ENCODE results near the gene TMEM239.
A peak's percentile ranks its signal among the peaks of the same experiment; 100 is the strongest.

Gene TMEM239

DNA sequence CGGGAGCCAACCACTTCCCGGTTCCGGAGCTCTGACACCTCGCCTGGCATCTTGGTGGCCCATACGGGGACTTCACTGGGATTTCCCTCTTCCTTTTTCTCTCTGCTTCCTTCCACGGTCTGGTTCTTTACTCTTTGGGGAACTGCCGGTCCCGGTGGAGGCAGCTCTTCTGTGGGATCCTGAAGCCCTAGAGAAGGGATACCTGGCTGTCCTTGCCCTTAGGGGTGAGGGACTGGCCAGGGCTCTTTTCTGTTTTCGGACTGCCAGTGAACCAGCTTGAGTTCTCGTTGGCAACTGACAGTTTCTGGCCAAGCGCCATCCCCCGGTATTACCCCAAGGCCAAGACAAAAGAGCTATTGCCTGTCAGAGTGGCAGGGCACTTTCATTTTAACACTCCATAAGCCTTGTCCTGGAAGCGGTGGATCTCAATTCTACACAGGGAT, 14.9 kb upstream of the TMEM239 start:
- no peaks in the 10 kb centered on the region for H3K9me3 Mint-ChIP-seq
- H3K4me3 Mint-ChIP-seq = peak overlapping the region; percentile 94 to 96 (median 96)
- peak overlapping the region; percentile 94 to 98 (median 94) for H3K27ac Mint-ChIP-seq
- H3K36me3 Mint-ChIP-seq (ENCODE audit: low read depth) = peaks cover 26% of the 10 kb centered on the region
- H3K4me1 Mint-ChIP-seq = peaks cover 30% of the 10 kb centered on the region
- TF ChIP-seq, protein P1, sequence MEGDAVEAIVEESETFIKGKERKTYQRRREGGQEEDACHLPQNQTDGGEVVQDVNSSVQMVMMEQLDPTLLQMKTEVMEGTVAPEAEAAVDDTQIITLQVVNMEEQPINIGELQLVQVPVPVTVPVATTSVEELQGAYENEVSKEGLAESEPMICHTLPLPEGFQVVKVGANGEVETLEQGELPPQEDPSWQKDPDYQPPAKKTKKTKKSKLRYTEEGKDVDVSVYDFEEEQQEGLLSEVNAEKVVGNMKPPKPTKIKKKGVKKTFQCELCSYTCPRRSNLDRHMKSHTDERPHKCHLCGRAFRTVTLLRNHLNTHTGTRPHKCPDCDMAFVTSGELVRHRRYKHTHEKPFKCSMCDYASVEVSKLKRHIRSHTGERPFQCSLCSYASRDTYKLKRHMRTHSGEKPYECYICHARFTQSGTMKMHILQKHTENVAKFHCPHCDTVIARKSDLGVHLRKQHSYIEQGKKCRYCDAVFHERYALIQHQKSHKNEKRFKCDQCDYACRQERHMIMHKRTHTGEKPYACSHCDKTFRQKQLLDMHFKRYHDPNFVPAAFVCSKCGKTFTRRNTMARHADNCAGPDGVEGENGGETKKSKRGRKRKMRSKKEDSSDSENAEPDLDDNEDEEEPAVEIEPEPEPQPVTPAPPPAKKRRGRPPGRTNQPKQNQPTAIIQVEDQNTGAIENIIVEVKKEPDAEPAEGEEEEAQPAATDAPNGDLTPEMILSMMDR (IDR thresholded peaks at IDR 0.05; ENCODE audit: unreplicated experiment in 3 of 3) = no peak
- peaks cover 42% of the 10 kb centered on the region for H3K27me3 Mint-ChIP-seq (ENCODE audit: low read depth)

DNA sequence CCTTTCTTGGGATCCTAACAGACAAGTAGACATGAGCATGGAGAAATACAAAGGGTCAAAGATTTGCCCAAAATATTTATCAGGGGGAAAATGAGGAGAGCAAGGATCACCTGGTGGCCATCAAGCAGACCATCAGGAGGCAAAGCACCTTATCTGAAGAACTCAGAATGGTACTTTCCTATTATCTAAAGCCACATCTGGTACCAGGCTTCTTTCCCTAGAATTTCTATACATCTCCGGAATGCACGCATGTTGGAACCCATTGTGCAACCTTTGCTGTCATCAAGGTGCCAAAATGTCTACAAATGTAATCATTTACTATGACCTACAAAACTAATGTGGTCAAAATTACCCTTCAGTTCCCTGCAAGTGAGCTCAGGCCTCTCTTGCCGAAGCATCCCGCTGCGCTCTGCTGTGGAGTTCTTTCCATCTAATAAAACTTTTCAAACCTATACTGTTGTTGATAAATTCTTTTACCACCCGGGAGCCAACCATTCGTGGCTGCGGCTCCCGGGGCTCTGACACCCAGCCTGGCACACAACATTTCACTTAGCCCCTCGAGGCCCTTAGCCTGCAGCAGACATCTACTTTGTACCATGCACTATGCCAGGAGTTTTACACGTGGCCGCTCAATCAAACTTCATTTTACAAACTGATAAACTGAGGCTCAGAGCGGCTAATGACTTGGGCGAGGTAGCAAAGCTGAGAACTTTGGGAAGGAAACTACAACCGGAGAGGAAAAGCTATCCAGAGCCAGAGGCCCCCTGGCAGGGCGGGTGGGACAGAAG, 11.9 kb upstream of the TMEM239 start:
- Mint-ChIP-seq H3K4me3 (peak overlapping the region; percentile 41 to 53 (median 45)), H3K4me1 (peaks cover 32% of the 10 kb centered on the region), H3K36me3 (ENCODE audit: low read depth) (peaks cover under 1% of the 10 kb centered on the region), H3K9me3 (peaks cover 4% of the 10 kb centered on the region), H3K27ac (peak overlapping the region; percentile 30 to 75 (median 67)), H3K27me3 (ENCODE audit: low read depth) (peaks cover 61% of the 10 kb centered on the region)
- TF ChIP-seq, protein P1 (IDR thresholded peaks at IDR 0.05; ENCODE audit: unreplicated experiment in 3 of 3) = no peak

DNA sequence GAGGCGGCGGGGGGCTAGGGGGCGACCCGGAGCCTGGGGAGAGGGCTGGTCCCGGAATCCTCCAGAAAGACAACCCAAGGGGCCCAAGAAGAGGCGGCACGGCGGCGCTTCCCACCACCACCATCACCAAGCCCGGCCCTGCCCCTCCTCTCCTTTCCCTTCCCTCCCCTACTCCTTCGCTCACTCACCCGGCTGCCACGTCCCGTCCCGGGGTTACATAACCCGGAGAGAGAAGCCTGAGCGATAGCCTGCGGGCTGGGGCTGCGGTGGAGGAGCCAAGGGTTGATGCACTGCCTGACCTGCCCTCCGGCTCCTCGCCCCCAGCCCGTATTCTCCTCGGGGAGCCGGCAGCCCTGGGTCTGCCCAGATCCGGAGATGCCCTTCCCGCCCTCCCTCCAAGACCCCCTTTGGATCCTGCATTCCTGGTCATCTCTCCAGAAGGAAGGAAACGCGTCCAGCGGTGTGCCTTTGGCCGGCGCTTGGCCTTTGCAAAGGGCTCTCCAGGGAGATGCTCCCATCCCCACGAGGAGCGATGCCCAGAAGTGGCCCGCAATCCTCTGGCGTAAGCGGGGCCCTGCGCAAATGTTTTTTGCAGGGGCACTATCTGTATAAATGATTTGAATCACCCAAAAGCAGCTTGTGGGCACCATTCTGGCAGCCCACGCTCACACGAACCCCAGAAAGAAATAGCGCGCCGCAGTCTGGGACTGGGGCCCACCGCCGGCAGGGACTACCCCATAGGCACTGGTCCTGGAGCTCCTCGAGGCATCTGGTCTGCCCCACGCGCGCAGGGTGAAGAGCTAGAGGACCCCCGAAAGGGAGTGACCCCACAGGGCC, 11.1 kb upstream of the TMEM239 start:
- TF ChIP-seq, protein P1 (IDR thresholded peaks at IDR 0.05; ENCODE audit: unreplicated experiment in 3 of 3) = no peak
- H3K9me3 Mint-ChIP-seq = peaks cover 4% of the 10 kb centered on the region
- H3K4me3 Mint-ChIP-seq = peak overlapping the region in 2 of 3 experiments; percentile 11 to 54
- H3K27ac Mint-ChIP-seq = peak overlapping the region in 1 of 3 experiments; percentile 75
- no peaks in the 10 kb centered on the region for H3K36me3 Mint-ChIP-seq (ENCODE audit: low read depth)
- H3K4me1 Mint-ChIP-seq = peaks cover 25% of the 10 kb centered on the region
- peaks cover 61% of the 10 kb centered on the region for H3K27me3 Mint-ChIP-seq (ENCODE audit: low read depth)

DNA sequence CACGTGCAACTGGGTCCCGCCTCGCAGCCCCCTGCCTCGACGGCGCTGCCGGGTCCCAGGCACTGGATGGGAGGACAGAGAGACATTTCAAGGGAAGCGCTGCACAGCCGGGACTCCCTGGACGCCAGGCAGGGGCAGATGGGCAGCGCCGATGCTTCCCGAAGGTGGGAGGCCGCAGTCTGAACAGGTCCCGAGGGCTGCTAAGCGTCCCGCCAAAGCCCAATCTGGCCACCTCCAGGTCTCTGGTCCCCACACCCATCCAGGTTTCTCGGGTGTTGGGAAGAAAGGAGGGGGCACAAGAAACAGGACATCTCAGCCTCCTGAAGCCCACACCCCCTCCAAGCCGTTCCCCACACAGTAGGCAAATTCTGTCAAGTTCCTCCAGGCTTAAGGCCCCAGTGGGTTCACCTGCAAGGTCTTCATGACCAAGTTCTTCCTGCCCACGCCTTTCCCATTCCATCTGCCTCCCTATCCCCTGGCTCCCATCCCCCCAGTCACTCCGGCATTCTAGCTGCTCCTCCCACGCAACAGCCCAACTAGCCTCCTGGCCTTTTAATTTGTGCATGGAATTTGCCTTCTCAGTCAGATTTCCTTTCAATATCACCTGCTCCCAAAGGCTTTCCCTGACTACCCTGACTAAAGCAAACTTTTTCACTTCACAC, 10.3 kb upstream of the TMEM239 start:
- Mint-ChIP-seq H3K9me3 (peaks cover 5% of the 10 kb centered on the region), H3K36me3 (ENCODE audit: low read depth) (peaks cover under 1% of the 10 kb centered on the region), H3K27ac (peak overlapping the region; percentile 69 to 95 (median 77)), H3K27me3 (ENCODE audit: low read depth) (peaks cover 62% of the 10 kb centered on the region), H3K4me1 (peaks cover 22% of the 10 kb centered on the region), H3K4me3 (peak overlapping the region; percentile 0 to 9 (median 8))
- TF ChIP-seq, protein P1 (IDR thresholded peaks at IDR 0.05; ENCODE audit: unreplicated experiment in 3 of 3) = no peak

DNA sequence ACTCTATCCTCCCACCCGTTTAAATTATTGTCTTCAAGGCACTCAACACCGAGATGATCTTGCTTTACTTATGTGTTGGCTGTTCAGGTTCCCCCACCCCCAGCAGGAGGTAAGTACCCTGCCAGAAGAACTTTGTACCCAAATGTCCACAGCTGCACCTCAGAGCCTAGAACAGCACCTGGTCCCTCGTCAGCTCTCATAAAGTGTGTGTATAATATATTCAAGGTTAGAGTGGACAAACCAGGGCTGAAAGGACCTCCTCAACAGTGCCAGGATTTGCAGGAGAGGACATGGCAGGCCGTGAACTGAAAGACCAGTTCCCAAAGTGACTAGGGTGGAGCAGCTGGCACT, 9.8 kb upstream of the TMEM239 start:
- peaks cover 17% of the 10 kb centered on the region for H3K4me1 Mint-ChIP-seq
- peaks cover 5% of the 10 kb centered on the region for H3K36me3 Mint-ChIP-seq (ENCODE audit: low read depth)
- peak overlapping the region; percentile 69 to 95 (median 77) for H3K27ac Mint-ChIP-seq
- H3K9me3 Mint-ChIP-seq = peaks cover 10% of the 10 kb centered on the region
- H3K4me3 Mint-ChIP-seq = peak overlapping the region; percentile 0 to 9 (median 8)
- H3K27me3 Mint-ChIP-seq (ENCODE audit: low read depth) = peaks cover 61% of the 10 kb centered on the region
- TF ChIP-seq, protein P1 (IDR thresholded peaks at IDR 0.05; ENCODE audit: unreplicated experiment in 3 of 3) = no peak
